OCI-LY3 (cell line): Measurements from ENCODE around the gene KBTBD12.

Experiments used
- EZH2phosphoT487 ChIP-seq: fragments of 200-600 bp; shearing (Covaris generic); IDR thresholded peaks from 2 replicates; pipeline ENCODE4 v1.6.1; 2018; ENCODE audit warnings: antibody characterized with exemption, mixed run types, low read depth
- TF ChIP-seq, protein P1 (sequence below): fragments of 200-600, 300-600 bp; sonication (generic); IDR thresholded peaks from 2 replicates; pipeline ENCODE4 v1.5.1; 2014; ENCODE audit warnings: antibody characterized with exemption, low read length, low read depth

DNA sequence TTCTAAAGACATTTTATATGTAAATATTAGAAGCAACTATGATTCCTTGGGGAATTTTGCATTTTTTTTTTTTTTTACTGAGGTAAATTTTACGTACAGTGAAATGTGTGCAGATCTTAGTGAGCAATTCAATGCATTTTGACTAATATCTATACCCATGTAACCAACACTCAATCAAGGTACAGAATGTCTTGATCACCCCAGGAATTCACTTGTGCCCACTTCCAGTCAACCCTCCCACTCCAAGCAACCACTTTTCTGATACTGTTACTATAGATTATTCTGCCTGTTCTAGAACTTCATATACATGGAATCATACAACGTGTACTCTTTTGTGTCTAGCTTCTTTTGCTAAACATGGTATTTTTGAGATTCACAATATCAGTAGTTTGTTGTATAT is 47.6 kb upstream of the KBTBD12 start:
- TF ChIP-seq, protein P1, sequence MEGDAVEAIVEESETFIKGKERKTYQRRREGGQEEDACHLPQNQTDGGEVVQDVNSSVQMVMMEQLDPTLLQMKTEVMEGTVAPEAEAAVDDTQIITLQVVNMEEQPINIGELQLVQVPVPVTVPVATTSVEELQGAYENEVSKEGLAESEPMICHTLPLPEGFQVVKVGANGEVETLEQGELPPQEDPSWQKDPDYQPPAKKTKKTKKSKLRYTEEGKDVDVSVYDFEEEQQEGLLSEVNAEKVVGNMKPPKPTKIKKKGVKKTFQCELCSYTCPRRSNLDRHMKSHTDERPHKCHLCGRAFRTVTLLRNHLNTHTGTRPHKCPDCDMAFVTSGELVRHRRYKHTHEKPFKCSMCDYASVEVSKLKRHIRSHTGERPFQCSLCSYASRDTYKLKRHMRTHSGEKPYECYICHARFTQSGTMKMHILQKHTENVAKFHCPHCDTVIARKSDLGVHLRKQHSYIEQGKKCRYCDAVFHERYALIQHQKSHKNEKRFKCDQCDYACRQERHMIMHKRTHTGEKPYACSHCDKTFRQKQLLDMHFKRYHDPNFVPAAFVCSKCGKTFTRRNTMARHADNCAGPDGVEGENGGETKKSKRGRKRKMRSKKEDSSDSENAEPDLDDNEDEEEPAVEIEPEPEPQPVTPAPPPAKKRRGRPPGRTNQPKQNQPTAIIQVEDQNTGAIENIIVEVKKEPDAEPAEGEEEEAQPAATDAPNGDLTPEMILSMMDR: no peak
- no peak for TF ChIP-seq EZH2phosphoT487
